K562 (cell line): Measurements from ENCODE around the gene SCTR. TPM values are rescaled to one million over a fixed set of nuclear protein-coding genes. Genes with fewer than 3 reads are reported as not detected.
A peak's percentile ranks its signal among the peaks of the same experiment; 100 is the strongest.

ENCODE experiments used
- ATAC-seq: fragments of 200-7000 bp; cut with Tn5 transposase; 3 replicates; pipeline ENCODE4 v1.9.1; 2020; ENCODE audit warnings: moderate library complexity
- BruUV-seq: library from RNA; stranded (reverse); fragments of 400-500 nt; replicated peaks from 2 replicates; lab custom pipeline; 2021; lab: Mats Ljungman, UMichigan
- CTCF ChIA-PET: fragments of 300-600 bp; formaldehyde crosslinking; extraction: SDS; loops from one replicate; lab custom pipeline; 2021; ENCODE audit warnings: low intra/inter-chr PET ratio; lab: Yijun Ruan, JAX
- POLR2A ChIA-PET: fragments of 300-600, 350-650 bp; sonication (Branson Sonifier 250); formaldehyde crosslinking; extraction: SDS; loops from one replicate; lab custom pipeline; 2021; ENCODE audit warnings: antibody characterized with exemption, inconsistent platforms; lab: Yijun Ruan, JAX
- DNase-seq, 4 experiments: peaks; one replicate each; pipeline versions ENCODE4 v3.0.0 to v3.0.0-alpha.2; 2011 to 2018; ENCODE audit warnings: low spot score in 3 of 4, mixed read lengths in 3 of 4; ENCODE audit errors: extremely low read depth in 1 of 4
- FAIRE-seq: peaks from 2 replicates; lab custom pipeline; 2011; peaks lifted over from hg19 to GRCh38; lab: Jason Lieb, UNC
- H2AFZ ChIP-seq: 2 replicates; pipeline ENCODE4 v1.6.0; 2011; ENCODE audit warnings: low read depth, low read length, control low read depth, inconsistent platforms
- H3K27ac ChIP-seq: fragments of 200-600 bp; 3 replicates; pipeline ENCODE4 v1.8.0; 2011; ENCODE audit warnings: low read depth, mild to moderate bottlenecking, control low read depth, inconsistent platforms, low read length, moderate library complexity, mixed read lengths; ENCODE audit errors: extremely low read depth
- H3K27me3 ChIP-seq, 2 experiments: fragments of 300-600 bp in 1 of 2; 2 replicates in 1 of 2; 3 replicates in 1 of 2; pipeline versions ENCODE4 v1.6.0 to v1.8.0; 2011; ENCODE audit warnings: inconsistent platforms in 2 of 2, low read length in 2 of 2, mild to moderate bottlenecking in 1 of 2, mixed read lengths in 1 of 2, moderate library complexity in 1 of 2; ENCODE audit not compliant: control insufficient read depth in 2 of 2, insufficient read depth in 2 of 2
- H3K36me3 ChIP-seq: fragments of 300-600 bp; 3 replicates; pipeline ENCODE4 v1.8.0; 2011; ENCODE audit warnings: mild to moderate bottlenecking, low read length, inconsistent platforms; ENCODE audit not compliant: control insufficient read depth, insufficient read depth
- H3K4me1 ChIP-seq, 2 experiments: fragments of 200-600 bp in 1 of 2; replicated peaks in 1 of 2; 2 replicates in 1 of 2; 3 replicates in 1 of 2; pipeline versions ENCODE4 v1.5.1 to v1.8.0; 2011; ENCODE audit warnings: inconsistent platforms in 2 of 2, low read length in 2 of 2, mild to moderate bottlenecking in 1 of 2, mixed read lengths in 1 of 2, moderate library complexity in 1 of 2; ENCODE audit not compliant: control insufficient read depth in 2 of 2, insufficient read depth in 2 of 2
- H3K4me2 ChIP-seq: 2 replicates; pipeline ENCODE4 v1.6.1; 2011; ENCODE audit warnings: low read length, control low read depth, inconsistent platforms, mixed read lengths; ENCODE audit not compliant: insufficient read depth
- H3K4me3 ChIP-seq: fragments of 200-600 bp; sonication (generic), shearing (Covaris generic); 2 replicates; pipeline ENCODE4 v1.5.1; 2016; ENCODE audit warnings: control low read depth, inconsistent platforms
- H3K79me2 ChIP-seq: fragments of 200-600 bp; 3 replicates; pipeline ENCODE4 v1.8.0; 2011; ENCODE audit warnings: low read length, inconsistent platforms; ENCODE audit not compliant: control insufficient read depth, insufficient read depth
- H3K9ac ChIP-seq, 2 experiments: 2 replicates each; pipeline versions ENCODE4 v1.6.0 to v1.6.1; 2011; ENCODE audit warnings: low read depth in 2 of 2, low read length in 2 of 2, control low read depth in 1 of 2, inconsistent platforms in 1 of 2, mild to moderate bottlenecking in 1 of 2, mixed read lengths in 1 of 2; ENCODE audit not compliant: insufficient read depth in 1 of 2
- H3K9me1 ChIP-seq: one replicate; pipeline ENCODE4 v1.6.0; 2011; ENCODE audit warnings: inconsistent platforms, mild to moderate bottlenecking, low read length, moderate library complexity; ENCODE audit not compliant: control insufficient read depth, insufficient read depth
- H3K9me3 ChIP-seq: replicated peaks from 2 replicates; pipeline ENCODE4 v1.5.1; 2011; ENCODE audit warnings: low read depth, low read length, inconsistent platforms; ENCODE audit not compliant: control insufficient read depth, insufficient read depth
- H4K20me1 ChIP-seq: replicated peaks from 2 replicates; pipeline ENCODE4 v1.6.1; 2011; ENCODE audit warnings: low read length, inconsistent platforms, mixed read lengths; ENCODE audit not compliant: control insufficient read depth, insufficient read depth
- CBX1 ChIP-seq: sonication (generic); IDR thresholded peaks from 2 replicates; pipeline ENCODE4 v1.6.1; 2016; ENCODE audit warnings: antibody characterized with exemption, low read depth, mild to moderate bottlenecking
- DDX20 ChIP-seq: fragments of 450-650 bp; IDR thresholded peaks from 2 replicates; pipeline ENCODE4 v1.6.1; 2016; ENCODE audit warnings: missing genetic modification characterization, low read depth, mild to moderate bottlenecking, missing compliant biosample characterization, moderate library complexity
- ELF4 ChIP-seq: fragments of 450-650 bp; formaldehyde crosslinking; IDR thresholded peaks from 2 replicates; pipeline ENCODE4 v1.4.0; 2022; ENCODE audit warnings: missing genetic modification characterization
- EZH2 ChIP-seq: IDR thresholded peaks from 2 replicates; pipeline ENCODE4 v1.6.1; 2012; ENCODE audit warnings: low read depth, mild to moderate bottlenecking, inconsistent platforms, low read length, borderline replicate concordance
- HDGF ChIP-seq: fragments of 450-650 bp; IDR thresholded peaks from 2 replicates; pipeline ENCODE4 v1.6.1; 2016
- HINFP ChIP-seq: fragments of 450-650 bp; conservative IDR thresholded peaks from 2 replicates; pipeline ENCODE4 v1.6.1; 2016; ENCODE audit warnings: missing genetic modification characterization, low read depth, mild to moderate bottlenecking, control low read depth, missing compliant biosample characterization
- IFI16 ChIP-seq: fragments of 250-450 bp; sonication (Bioruptor Pico); IDR thresholded peaks from 2 replicates; pipeline ENCODE4 v2.1.2; 2022; ENCODE audit warnings: mild to moderate bottlenecking, inconsistent platforms
- KAT7 ChIP-seq: sonication (generic); formaldehyde crosslinking; IDR thresholded peaks from 2 replicates; pipeline ENCODE4 v1.8.0; 2022; ENCODE audit warnings: missing genetic modification reagents, mild to moderate bottlenecking, borderline replicate concordance
- KHSRP ChIP-seq: fragments of 450-650 bp; IDR thresholded peaks from 2 replicates; pipeline ENCODE4 v1.6.1; 2017
- KLF10 ChIP-seq: fragments of 250-450 bp; sonication (Bioruptor Pico); IDR thresholded peaks from 2 replicates; pipeline ENCODE4 v1.6.1; 2021; ENCODE audit warnings: matching md5 sums
- MTA3 ChIP-seq: fragments of 450-650 bp; formaldehyde crosslinking; IDR thresholded peaks from 2 replicates; pipeline ENCODE4 v1.6.1; 2017; ENCODE audit warnings: mild to moderate bottlenecking, borderline replicate concordance
- MTF1 ChIP-seq: fragments of 250-450 bp; sonication (Bioruptor Pico); IDR thresholded peaks from 2 replicates; pipeline ENCODE4 v1.9.0; 2021; ENCODE audit warnings: moderate library complexity, mild to moderate bottlenecking, inconsistent platforms, borderline replicate concordance
- NFE2 ChIP-seq: IDR thresholded peaks from 2 replicates; pipeline ENCODE4 v1.6.1; 2014; ENCODE audit warnings: antibody characterized with exemption, low read depth
- NFE2L1 ChIP-seq: fragments of 450-650 bp; IDR thresholded peaks from 2 replicates; pipeline ENCODE4 v1.6.1; 2016; ENCODE audit warnings: missing genetic modification characterization, low read depth, mild to moderate bottlenecking, missing compliant biosample characterization, moderate library complexity, borderline replicate concordance
- RBM25 ChIP-seq: fragments of 200-400 bp; formaldehyde crosslinking; IDR thresholded peaks from 2 replicates; pipeline ENCODE4 v1.6.1; 2018; ENCODE audit warnings: low read length, low read depth, moderate library complexity; ENCODE audit not compliant: severe bottlenecking
- RBM39 ChIP-seq: fragments of 200-400 bp; formaldehyde crosslinking; optimal IDR thresholded peaks from 2 replicates; pipeline ENCODE3; 2018; ENCODE audit warnings: low read depth, low read length
- RFX1 ChIP-seq: fragments of 450-650 bp; IDR thresholded peaks from 2 replicates; pipeline ENCODE4 v1.6.1; 2016; ENCODE audit warnings: mild to moderate bottlenecking, moderate library complexity
- SRSF7 ChIP-seq: fragments of 200-400 bp; formaldehyde crosslinking; optimal IDR thresholded peaks from 2 replicates; pipeline ENCODE3; 2017; ENCODE audit warnings: mild to moderate bottlenecking, low read depth, low read length
- STAT5B ChIP-seq: fragments of 250-450 bp; sonication (Bioruptor Pico); IDR thresholded peaks from 2 replicates; pipeline ENCODE4 v1.8.0; 2021; ENCODE audit warnings: mild to moderate bottlenecking, inconsistent platforms
- TCF7 ChIP-seq: sonication (generic); IDR thresholded peaks from 2 replicates; pipeline ENCODE4 v1.6.1; 2016; ENCODE audit warnings: antibody characterized with exemption, borderline replicate concordance
- TGIF2 ChIP-seq: sonication (generic); formaldehyde crosslinking; IDR thresholded peaks from 2 replicates; pipeline ENCODE4 v1.8.1; 2022; ENCODE audit warnings: mild to moderate bottlenecking, missing genetic modification reagents, moderate library complexity
- THRAP3 ChIP-seq: fragments of 450-650 bp; IDR thresholded peaks from 2 replicates; pipeline ENCODE4 v1.6.1; 2016; ENCODE audit warnings: mild to moderate bottlenecking, inconsistent platforms, borderline replicate concordance
- ZFP1 ChIP-seq: fragments of 450-650 bp; formaldehyde crosslinking; IDR thresholded peaks from 2 replicates; pipeline ENCODE4 v1.4.0; 2020; ENCODE audit warnings: mild to moderate bottlenecking, mixed read lengths
- ZNF444 ChIP-seq: fragments of 250-450 bp; sonication (Bioruptor Pico); IDR thresholded peaks from 2 replicates; pipeline ENCODE4 v1.4.0; 2020; ENCODE audit warnings: mild to moderate bottlenecking, moderate library complexity
- ZNF764 ChIP-seq: fragments of 250-450 bp; sonication (Bioruptor Pico); IDR thresholded peaks from 2 replicates; pipeline ENCODE4 v1.4.0; 2020; ENCODE audit warnings: low read depth, mild to moderate bottlenecking, moderate library complexity
- WGBS: fragments of 100-300 bp; shearing (Covaris generic); methylation state at CpG from one replicate; pipeline ENCODE4 v1.1.6; 2016; ENCODE audit warnings: low coverage, mixed read lengths; ENCODE audit not compliant: insufficient coverage; ENCODE audit errors: missing lambda C conversion rate; 5-methylcytosine and 5-hydroxymethylcytosine counted together
- in situ Hi-C: fragments of 300-500 bp; cut with MboI; formaldehyde crosslinking; loops from 4 replicates; pipeline ENCODE4 v1.15.0; 2018; ENCODE audit warnings: inconsistent platforms, mixed read lengths
- intact Hi-C: fragments of 100-400 bp; cut with micrococcal nuclease; formaldehyde crosslinking; loops from 2 replicates; pipeline ENCODE4 v1.14.2; 2022
- polyA plus RNA-seq, 8 experiments: library from polyadenylated mRNA; depleted of rRNA in 4 of 8; stranded (reverse) in 5 of 8; unstranded in 3 of 8; fragments of >200 nt; fragmentation: Nextera tagmentation in 2 of 8; fragmentation: Illumina TruSeq in 1 of 8; extraction: Ambion mirVana in 2 of 8; extraction: Trizol in 1 of 8; gene quantifications; 2 replicates each; pipeline versions ENCODE4 v1.2.1 to v1.2.3, GENCODE V29; 2011 to 2014; ENCODE audit warnings: inconsistent platforms in 1 of 8, missing spikeins in 1 of 8
- total RNA-seq, 7 experiments: library from RNA; depleted of rRNA in 6 of 7; stranded (reverse); fragments of >200 nt in 6 of 7; fragmentation: Illumina TruSeq in 2 of 7; extraction: Trizol in 2 of 7; gene quantifications; 2 replicates each; pipeline versions ENCODE4 v1.2.1 to v1.2.3, GENCODE V29; 2011 to 2021; ENCODE audit warnings: low replicate concordance in 1 of 7
- TF ChIP-seq, protein P1 (sequence below): sonication (generic); IDR thresholded peaks from 2 replicates; pipeline ENCODE4 v1.6.1; 2016

The SCTR gene
- total and polyA plus RNA-seq, 9 of the 15 experiments (the other 6 are each of a cell fraction or from before 2014, with no cell fraction given): not detected

GRCh38 chr2:119512946-119513345, 11.3 kb downstream of the SCTR start:
- 0% methylated on average over 1 of the region's 1 CpG for WGBS
- CTCF ChIA-PET: interaction anchor here (0.7 kb wide), 1 partner anchor 1322 kb away, joined by 3 read pairs; no protein-coding TSS in a partner anchor
- Histone ChIP-seq H3K4me3 (no peak overlapping the region), H3K36me3 (no peaks in the 10 kb centered on the region), H2AFZ (no peak overlapping the region), H3K27me3 (peaks cover 4 to 19% of the 10 kb centered on the region in 2 experiments; a peak in 3 of 5 replicates), H3K27ac (no peak overlapping the region), H3K9me3 (no peaks in the 10 kb centered on the region), H3K9me1 (no peaks in the 10 kb centered on the region), H3K9ac (no peak overlapping the region), H4K20me1 (no peaks in the 10 kb centered on the region), H3K4me1 (no peaks in the 10 kb centered on the region), H3K4me2 (no peak overlapping the region), H3K79me2 (no peaks in the 10 kb centered on the region)
- FAIRE-seq (no peak), ATAC-seq (no peak), DNase-seq (no peak)
- POLR2A ChIA-PET: no interaction called here
- intact Hi-C loops (no loop called here), in situ Hi-C loops (no loop called here)
- no TSS peak for BruUV-seq
- TF ChIP-seq, protein P1, sequence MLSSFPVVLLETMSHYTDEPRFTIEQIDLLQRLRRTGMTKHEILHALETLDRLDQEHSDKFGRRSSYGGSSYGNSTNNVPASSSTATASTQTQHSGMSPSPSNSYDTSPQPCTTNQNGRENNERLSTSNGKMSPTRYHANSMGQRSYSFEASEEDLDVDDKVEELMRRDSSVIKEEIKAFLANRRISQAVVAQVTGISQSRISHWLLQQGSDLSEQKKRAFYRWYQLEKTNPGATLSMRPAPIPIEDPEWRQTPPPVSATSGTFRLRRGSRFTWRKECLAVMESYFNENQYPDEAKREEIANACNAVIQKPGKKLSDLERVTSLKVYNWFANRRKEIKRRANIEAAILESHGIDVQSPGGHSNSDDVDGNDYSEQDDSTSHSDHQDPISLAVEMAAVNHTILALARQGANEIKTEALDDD: no peak
- TF ChIP-seq RBM25 (no peak), TGIF2 (CRISPR knock-in tag) (no peak), STAT5B (no peak), KLF10 (CRISPR knock-in tag) (no peak), ZFP1 (CRISPR knock-in tag) (no peak), RBM39 (no peak), DDX20 (tag) (no peak), NFE2 (0 out of 2 replicates have a peak, but pooled peaks have one; percentile 28), TCF7 (no peak), ZNF764 (CRISPR knock-in tag) (no peak), RFX1 (no peak), SRSF7 (no peak), NFE2L1 (tag) (0 out of 2 replicates have a peak, but pooled peaks have one; percentile 30), MTA3 (no peak), HDGF (no peak), ZNF444 (CRISPR knock-in tag) (no peak), EZH2 (no peak), KHSRP (no peak), ELF4 (CRISPR knock-in tag) (no peak), HINFP (tag) (no peak), IFI16 (CRISPR knock-in tag) (no peak), CBX1 (no peak), THRAP3 (no peak), MTF1 (CRISPR knock-in tag) (no peak), KAT7 (CRISPR knock-in tag) (no peak)
